HepG2 (cell line): ENCODE measurements around the gene RILPL1. TPM values are rescaled to one million over a fixed set of nuclear protein-coding genes. Genes with fewer than 3 reads are reported as not detected.

Experiments used
- CENPX ChIP-seq: sonication (generic); formaldehyde crosslinking; IDR thresholded peaks from 2 replicates; pipeline ENCODE4 v1.9.0; 2021; ENCODE audit warnings: mild to moderate bottlenecking, missing genetic modification reagents, moderate library complexity
- ELF3 ChIP-seq: IDR thresholded peaks from 2 replicates; pipeline ENCODE4 v1.6.1; 2016; ENCODE audit warnings: missing genetic modification reagents, missing compliant biosample characterization
- FOXJ3 ChIP-seq: sonication (generic); formaldehyde crosslinking; IDR thresholded peaks from 2 replicates; pipeline ENCODE4 v1.4.0; 2020; ENCODE audit warnings: missing genetic modification reagents, mild to moderate bottlenecking, borderline replicate concordance
- MIXL1 ChIP-seq: IDR thresholded peaks from 2 replicates; pipeline ENCODE4 v1.6.1; 2016
- PRDM15 ChIP-seq: sonication (generic); formaldehyde crosslinking; IDR thresholded peaks from 2 replicates; pipeline ENCODE4 v1.4.0; 2020; ENCODE audit warnings: missing genetic modification reagents
- RELA ChIP-seq: sonication (generic); formaldehyde crosslinking; IDR thresholded peaks from 2 replicates; pipeline ENCODE4 v1.4.0; 2020; ENCODE audit warnings: missing genetic modification reagents
- ZBTB34 ChIP-seq: sonication (generic); formaldehyde crosslinking; IDR thresholded peaks from 2 replicates; pipeline ENCODE4 v1.8.0; 2022; ENCODE audit warnings: mild to moderate bottlenecking, missing genetic modification reagents
- ZBTB40 ChIP-seq, 2 experiments: fragments of 450-650 bp in 1 of 2; sonication (generic) in 1 of 2; formaldehyde crosslinking in 1 of 2; IDR thresholded peaks; 2 replicates each; pipeline versions ENCODE4 v1.6.1 to v1.8.0; 2016 to 2022; ENCODE audit warnings: antibody characterized with exemption in 1 of 2, mild to moderate bottlenecking in 1 of 2, missing genetic modification reagents in 1 of 2
- ZNF121 ChIP-seq: sonication (generic); formaldehyde crosslinking; IDR thresholded peaks from 2 replicates; pipeline ENCODE4 v1.5.0; 2020; ENCODE audit warnings: mild to moderate bottlenecking, missing genetic modification reagents
- ZNF276 ChIP-seq: sonication (generic); formaldehyde crosslinking; IDR thresholded peaks from 2 replicates; pipeline ENCODE4 v1.4.0; 2020; ENCODE audit warnings: mild to moderate bottlenecking, low read depth, missing genetic modification reagents
- ZNF747 ChIP-seq: sonication (generic); formaldehyde crosslinking; IDR thresholded peaks from 2 replicates; pipeline ENCODE4 v1.8.1; 2023; ENCODE audit warnings: missing genetic modification reagents, mild to moderate bottlenecking, borderline replicate concordance
- ZNF768 ChIP-seq: sonication (generic); formaldehyde crosslinking; IDR thresholded peaks from 2 replicates; pipeline ENCODE4 v1.4.0; 2020; ENCODE audit warnings: missing genetic modification reagents
- polyA plus RNA-seq, 8 experiments: library from polyadenylated mRNA; depleted of rRNA in 3 of 8; stranded (reverse) in 7 of 8; unstranded in 1 of 8; fragments of >200 nt; fragmentation: Illumina TruSeq in 4 of 8; extraction: Trizol in 4 of 8; gene quantifications; 2 replicates each; pipeline versions ENCODE4 v1.2.1 to v1.2.3, GENCODE V29; 2011 to 2016; ENCODE audit warnings: low read depth in 4 of 8, missing spikeins in 1 of 8, mixed read lengths in 1 of 8; ENCODE audit not compliant: insufficient read depth in 1 of 8
- total RNA-seq, 5 experiments: library from RNA; depleted of rRNA; stranded (reverse); fragments of >200 nt; fragmentation: Illumina TruSeq; extraction: Trizol; gene quantifications; 2 replicates each; pipeline ENCODE4 v1.2.3, GENCODE V29; 2016; ENCODE audit warnings: low read depth in 1 of 5

RILPL1 gene
- total and polyA plus RNA-seq, 2 of the 13 experiments (the other 11 are each of a cell fraction or from before 2014, with no cell fraction given) = 5.8 to 28.4 TPM

GRCh38 chr12:123472438-123472849 is 61.1 kb downstream of the RILPL1 start (continued):
- no peak for TF ChIP-seq ZBTB40 (IDR thresholded peaks at IDR 0.05)
- TF ChIP-seq ZBTB40 (CRISPR knock-in tag; IDR thresholded peaks at IDR 0.05) = no peak
- peak; percentile 80 for TF ChIP-seq ZNF121
- TF ChIP-seq ZNF747 (CRISPR knock-in tag) = peak; percentile 90; the same call in 1 of the 2 replicates
- no peak; the same call in 1 of the 2 replicates for TF ChIP-seq PRDM15 (CRISPR knock-in tag)
- peak; percentile 76; the same call in 1 of the 2 replicates for TF ChIP-seq ZBTB34 (CRISPR knock-in tag)
- TF ChIP-seq ZNF768 (CRISPR knock-in tag) = peak; percentile 39; the same call in 1 of the 2 replicates
- TF ChIP-seq RELA = 0 out of 2 replicates have a peak, but pooled peaks have one; percentile 77
- peak; percentile 56 for TF ChIP-seq ELF3 (CRISPR knock-in tag)
- peak; percentile 78 for TF ChIP-seq FOXJ3 (CRISPR knock-in tag)
- no peak for TF ChIP-seq ZNF276 (CRISPR knock-in tag)
- peak; percentile 71; the same call in 1 of the 2 replicates for TF ChIP-seq MIXL1 (CRISPR knock-in tag)
- TF ChIP-seq CENPX (CRISPR knock-in tag) = no peak
